GM18526 (cell line): ENCODE measurements around the gene RAPGEF2.

ENCODE experiments used
- POLR2A ChIP-seq: IDR thresholded peaks from 3 replicates; pipeline ENCODE4 v1.6.1; 2011; ENCODE audit not compliant: insufficient read length; ENCODE audit errors: extremely low read depth

RAPGEF2 gene

DNA sequence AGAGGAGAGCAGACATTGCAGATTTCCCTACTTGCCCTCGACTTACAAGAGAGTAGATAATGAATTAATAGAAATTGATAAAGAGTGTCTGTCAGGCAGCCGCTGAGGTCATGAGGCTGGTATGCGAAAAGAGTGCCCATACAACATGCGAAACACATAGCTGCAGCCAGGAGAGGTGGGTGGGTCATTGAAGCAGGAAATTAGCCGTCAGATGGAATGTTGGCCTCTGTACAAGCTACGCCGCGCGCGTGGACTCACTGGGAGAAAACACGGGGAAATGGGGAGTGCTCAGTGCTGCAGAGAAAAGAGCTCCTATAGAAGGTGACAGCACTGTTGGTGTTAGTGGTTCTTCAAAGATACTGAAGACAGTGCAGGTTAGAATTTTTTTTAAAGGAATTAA is 125.1 kb downstream of the RAPGEF2 start:
- no peak for TF ChIP-seq POLR2A

DNA sequence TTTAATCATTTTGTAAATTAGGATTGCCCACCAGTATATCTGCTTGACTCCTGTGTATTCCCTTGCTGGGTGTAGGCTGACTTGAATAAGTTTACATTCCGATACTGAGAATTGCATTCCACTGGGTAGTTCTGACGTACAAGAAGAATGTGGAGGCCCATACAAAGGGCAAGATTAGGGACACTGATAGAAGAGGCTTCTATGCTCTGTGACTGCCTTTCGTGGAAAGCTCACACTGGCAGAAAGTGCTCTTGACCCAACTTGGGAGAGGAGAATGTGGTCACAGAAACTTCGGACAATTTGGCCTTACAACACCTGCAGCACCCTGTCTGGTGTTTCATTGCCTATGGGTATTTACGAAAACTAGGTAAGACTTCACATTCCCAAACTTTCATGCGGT is 126.3 kb downstream of the RAPGEF2 start:
- TF ChIP-seq POLR2A: no peak

DNA sequence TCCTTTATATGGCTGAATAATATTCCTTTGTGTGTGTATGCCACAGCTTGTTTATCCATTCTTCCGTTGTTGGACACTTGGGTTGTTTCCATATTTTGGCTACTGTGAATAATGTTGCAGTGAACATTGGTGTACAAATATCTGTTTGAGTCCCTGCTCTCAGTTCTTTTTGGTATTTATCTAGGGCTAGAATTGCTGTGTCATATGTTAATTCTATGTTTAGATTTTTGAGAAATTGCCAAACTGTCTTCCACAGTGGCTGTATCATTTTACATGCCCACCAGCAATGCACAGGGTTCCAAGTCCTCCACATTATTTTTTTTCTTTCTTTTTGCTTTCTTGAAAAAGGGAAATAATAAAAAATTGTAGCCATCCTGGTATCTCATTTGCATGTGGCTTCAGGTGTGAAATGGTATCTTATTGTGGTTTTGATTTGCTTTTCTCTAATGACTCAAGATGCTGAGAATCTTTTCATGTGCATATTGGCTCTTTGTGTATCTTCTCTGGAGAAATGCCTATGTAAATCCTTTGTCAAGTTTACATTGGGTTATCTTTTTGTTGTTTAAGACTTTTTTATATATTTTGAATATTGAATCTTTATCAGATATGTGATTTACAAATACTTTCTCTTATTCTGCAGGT is 129.7 kb downstream of the RAPGEF2 start:
- no peak for TF ChIP-seq POLR2A

DNA sequence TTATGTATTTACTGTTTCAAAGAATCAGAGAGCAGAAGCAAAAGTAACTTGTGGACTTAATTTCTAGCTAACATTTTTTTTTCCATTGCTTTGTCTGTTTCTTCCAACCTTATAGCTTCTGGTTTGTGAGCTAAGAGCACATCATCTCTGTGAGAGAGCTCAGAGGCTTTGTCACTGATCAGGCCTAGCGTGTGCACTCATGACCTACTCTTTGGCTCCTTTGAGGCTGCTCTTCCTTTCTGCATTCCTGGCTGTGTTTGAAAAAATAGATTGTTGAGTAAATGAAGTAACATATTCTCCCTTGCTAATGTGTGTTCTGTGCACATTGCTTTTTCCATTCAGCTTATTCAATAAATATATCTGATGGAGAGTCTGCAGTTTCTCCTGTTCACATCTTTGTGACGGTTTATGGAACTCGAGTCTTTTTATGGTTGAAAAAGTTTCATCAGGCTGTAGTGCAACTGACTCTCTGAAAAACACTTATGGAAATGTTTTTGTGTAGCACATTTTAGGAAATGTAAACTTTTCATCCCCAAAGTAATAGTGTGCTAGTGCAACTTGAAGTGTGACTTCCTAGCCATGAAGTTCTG is 133.0 kb downstream of the RAPGEF2 start:
- TF ChIP-seq POLR2A: no peak

DNA sequence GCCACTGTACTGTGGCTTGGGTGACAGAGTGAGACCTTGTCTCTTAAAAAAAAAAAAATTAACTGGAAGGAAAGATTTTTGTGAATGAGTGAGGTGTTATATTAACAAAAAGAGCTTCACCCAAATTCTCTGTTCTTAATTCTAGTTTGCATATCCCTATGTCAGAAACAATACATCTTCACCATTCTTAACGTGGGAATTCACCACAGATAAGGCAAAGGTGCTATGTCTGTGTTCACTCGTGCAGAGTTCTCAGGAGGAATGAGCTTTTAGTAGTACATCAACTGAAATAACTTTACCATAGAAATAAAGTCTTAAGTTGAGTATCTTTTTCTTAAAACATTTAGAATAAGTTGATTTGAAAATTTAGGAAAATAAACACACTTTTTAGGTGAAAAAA is 135.1 kb downstream of the RAPGEF2 start:
- no peak for TF ChIP-seq POLR2A

DNA sequence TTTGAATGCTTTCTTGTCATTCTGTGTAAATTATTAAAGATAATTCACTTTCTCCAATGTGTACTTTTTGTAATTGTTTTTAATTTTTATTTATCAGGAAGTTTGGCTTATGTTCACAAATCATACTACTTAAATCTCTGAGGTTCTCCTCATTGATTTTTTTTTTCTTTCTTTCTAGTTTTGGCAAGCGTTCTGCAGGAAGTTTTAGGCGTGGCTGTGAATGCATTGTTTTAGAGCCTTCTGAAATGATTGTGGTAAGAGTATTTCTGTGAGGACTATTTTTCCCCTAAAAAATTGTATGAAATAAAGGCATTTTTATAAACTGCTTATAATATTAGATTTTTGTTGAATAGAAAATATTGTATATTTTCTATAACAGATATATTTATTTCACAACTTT is 135.8 kb downstream of the RAPGEF2 start:
- no peak for TF ChIP-seq POLR2A

DNA sequence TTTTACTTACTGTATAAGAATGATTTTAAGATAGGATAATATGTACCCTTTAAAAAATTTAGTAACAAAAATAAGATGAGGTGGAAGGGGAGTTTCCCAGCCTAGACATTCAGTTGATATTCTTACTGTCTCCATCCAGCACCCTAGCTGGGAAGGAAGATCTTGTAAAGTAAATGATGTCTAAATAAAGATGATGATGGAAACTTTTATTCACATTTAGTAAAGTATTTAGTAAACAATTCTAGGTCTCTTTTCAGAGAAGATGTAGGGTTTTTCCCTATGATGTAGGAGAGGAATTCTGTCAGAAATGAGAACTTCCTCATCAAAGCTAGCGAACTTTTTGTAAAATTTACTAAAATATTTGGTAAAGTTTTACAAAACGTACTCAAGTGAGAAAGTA is 136.8 kb downstream of the RAPGEF2 start:
- TF ChIP-seq POLR2A: no peak

DNA sequence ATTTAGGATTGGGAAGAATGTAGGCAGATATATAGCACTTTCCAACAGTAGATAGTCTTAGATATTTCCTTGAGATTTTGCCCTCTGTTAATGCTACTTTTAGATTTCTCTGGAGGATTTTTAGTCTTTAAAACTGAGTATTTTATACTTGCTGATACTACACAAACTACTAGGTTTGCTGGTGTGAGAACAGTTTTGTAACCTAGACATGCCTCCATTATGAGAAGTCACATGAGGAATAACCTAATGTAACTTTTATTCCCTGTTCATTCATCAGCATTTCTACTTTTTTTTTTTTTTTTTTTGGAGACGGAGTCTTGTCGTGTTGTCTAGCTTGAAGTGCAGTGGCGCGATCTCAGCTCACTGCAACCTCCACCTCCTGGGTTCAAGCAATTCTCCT is 137.2 kb downstream of the RAPGEF2 start:
- no peak for TF ChIP-seq POLR2A

DNA sequence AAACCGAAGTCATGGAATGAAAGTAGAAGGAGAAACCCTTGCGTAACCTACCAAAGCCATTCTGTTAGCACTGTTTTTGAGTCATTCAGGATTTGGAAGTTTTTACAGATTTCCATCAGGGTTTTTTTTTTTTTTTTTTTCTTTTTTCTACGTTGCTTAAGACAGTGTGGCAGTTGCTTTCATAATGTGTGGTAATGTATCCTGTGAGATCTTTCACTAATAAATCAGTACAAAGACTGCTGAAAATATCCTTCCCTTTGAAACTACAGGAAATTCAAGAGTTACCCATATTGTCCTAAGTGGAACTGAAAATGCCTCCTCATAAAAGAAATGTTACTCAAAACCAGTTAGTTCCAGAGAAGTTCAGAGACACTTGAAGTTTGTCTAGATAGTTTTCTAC is 137.8 kb downstream of the RAPGEF2 start:
- no peak for TF ChIP-seq POLR2A

DNA sequence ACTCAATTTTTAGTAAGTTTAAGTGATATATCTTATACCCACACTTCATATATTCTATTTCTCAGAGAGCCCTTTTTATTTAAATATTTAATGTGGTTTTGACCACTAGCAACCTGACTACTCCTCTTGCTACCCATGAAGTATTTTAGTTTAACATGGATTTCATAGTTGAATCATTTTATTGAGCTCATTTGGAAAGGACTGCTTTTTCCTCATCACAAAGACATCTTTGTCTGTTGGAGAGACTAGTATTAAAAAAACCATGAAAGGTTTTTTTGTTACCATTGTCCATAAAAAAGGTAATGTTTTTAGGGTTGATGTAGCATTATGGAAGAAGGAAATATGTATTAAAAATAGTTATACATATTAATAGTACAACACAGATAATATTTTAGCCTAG is 139.5 kb downstream of the RAPGEF2 start:
- no peak for TF ChIP-seq POLR2A

DNA sequence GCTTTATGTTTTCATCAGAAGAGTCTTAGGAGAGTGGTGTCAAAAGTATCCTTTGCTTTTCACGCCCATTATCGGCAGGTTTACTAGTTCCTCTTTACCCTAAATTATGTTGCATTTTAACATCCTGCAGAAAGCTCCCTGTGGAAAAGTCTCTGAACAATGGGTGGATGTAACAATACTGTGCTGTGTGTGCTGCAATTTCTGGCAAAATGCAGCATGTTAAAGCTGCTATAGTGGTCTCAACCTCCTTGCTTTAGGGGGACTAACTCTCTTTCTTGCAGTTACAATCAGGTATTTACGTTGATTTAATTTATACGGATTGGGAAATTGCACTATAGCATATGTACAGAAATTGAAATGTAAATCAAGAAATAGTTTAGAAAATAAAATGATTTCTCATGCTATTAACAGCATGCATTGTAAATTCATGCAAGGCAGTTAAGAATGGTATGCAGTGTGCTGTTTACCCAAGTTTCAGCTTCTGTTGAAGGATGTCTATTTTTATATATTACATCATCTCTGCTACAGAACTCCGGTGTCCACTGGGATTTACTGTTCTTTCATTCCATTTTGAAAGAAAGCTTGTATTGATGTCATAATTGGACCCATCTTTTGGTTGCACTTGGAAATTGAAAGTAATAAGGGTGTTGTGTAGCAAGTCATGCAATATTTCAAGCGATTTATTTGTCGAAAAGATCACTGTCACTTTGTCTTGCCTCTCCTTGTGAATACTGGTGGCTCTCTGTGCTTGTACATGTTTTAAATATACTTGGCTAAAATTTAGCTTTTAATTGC is 145.7 kb downstream of the RAPGEF2 start:
- TF ChIP-seq POLR2A: no peak

DNA sequence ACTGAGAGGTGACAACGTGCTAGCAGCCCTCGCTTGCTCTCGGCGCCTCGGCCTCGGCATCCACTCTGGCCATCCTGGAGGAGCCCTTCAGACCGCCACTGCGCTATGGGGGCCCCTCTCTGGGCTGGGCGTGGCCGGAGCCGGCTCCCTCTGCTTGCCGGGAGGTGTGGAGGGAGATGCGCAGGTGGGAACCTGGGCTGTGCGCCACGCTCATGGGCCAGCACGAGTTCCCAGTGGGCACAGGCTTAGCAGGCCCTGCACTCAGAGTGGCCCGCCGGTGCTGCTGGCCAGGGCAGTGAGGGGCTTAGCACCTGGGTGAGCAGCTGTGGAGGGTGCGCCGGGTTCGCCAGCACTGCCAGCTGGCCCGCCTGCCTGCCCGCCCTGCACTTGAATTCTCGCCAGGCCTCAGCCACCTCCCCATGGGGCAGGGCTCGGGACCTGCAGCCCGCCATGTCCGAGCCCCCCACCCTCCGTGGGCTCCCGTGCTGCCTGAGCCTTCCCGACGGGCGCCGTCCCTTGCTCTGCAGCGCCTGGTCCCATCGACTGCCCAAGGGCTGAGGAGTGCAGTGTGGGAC is 148.0 kb downstream of the RAPGEF2 start:
- TF ChIP-seq POLR2A: no peak

DNA sequence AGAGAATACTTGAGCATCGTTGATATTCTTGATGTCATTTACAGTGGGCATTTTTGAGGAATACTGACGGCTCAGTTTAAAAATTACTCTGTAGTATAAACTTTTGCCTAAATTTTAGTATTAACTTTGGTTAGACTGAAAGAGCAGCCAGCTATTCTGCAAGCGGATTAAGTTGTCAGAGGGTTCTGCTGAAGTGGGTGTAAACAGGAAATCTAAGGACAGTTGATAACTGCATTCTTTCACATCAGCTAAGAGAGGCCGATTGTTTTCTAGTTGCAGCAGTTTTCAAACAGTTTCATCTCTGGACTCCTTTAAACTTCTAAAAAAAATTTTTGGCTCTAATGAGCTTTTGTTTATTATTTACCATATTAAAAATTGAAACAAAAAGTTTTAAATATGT is 149.6 kb downstream of the RAPGEF2 start:
- TF ChIP-seq POLR2A: no peak

DNA sequence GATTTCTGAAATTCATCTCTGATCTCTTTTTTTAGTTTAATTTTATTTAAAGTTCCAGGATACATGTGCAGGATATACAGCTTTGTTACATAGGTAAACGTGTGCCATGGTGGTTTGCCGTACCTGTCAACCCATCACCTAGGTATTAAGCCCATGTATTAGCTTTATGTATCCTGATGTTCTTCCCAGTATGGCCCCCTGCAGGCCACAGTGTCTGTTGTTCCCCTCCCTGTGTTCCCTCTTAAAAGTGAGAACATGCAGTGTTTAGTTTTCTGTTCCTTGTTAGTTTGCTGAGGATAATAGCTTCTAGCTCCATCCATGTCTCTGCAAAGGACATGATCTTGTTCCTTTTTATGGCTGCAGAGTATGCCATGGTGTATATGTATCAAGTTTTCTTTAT is 153.2 kb downstream of the RAPGEF2 start:
- TF ChIP-seq POLR2A: no peak

DNA sequence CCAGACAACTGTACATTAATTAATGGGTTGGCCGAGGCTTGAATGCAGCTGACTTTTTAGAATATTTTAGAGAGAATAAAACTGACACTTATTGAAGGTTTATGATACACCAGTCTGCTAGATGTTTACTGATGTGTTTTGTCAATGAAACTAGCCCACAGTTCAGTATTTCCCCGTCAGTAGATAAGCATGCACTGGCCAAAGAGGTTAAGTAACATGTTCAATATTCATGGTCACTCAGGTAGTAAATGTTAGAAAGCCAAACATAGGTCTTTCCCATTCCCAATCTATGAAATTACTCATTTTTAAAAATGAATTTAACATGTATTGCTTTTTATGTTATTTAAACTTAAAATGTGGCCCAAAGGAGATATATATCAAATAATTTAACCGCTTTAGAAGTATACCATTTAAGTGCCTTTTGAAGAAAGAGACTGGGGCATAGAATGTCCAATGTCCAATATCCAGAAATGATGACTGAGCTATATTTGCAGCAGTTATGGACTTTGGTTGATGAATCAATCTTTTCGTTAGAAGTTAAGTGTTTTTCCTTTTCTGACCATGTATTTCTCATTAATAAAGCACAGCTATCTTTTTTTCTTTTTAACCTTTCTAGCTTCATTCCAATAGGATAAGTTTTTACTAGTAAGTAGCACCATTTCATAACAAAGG is 156.1 kb downstream of the RAPGEF2 start:
- no peak for TF ChIP-seq POLR2A

DNA sequence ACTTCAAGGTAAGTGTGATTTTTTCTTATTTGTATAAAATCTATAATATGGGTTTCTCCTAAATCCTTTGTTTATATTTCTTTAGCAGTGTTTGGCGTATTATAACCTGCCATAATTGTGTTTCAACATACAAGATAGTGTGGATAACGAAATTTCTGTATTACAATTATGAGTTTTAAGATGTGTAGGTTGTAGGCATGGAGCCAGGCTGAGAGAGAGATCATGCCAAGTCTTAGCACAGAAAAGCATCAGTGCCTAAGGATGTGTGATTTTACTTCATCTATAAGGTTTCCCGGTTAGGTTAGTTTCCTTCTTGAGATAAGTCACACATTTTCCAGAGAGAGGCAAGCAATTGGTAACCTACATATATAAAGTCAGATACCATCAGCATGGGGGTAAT is 161.2 kb downstream of the RAPGEF2 start:
- TF ChIP-seq POLR2A: no peak
